Measurements from ENCODE around the gene C3orf49. TPM values are rescaled to one million over a fixed set of nuclear protein-coding genes. Genes with fewer than 3 reads are reported as not detected.

The C3orf49 gene, protein sequence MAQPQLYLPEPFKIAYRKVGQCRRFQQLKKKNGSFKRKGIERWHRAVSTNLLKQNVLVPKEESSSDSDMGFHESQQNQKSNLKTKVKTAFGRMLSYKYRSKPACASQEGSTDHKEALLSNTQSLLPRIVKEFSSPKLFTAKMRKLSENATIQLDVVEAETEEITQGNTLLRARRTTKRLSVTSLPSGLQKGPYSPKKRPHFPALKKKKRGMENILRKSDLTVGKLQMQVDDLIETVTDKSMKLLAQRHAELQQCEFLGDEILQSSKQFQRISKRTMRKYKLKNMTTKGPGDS
- not detected in 2 replicates for total RNA-seq

DNA sequence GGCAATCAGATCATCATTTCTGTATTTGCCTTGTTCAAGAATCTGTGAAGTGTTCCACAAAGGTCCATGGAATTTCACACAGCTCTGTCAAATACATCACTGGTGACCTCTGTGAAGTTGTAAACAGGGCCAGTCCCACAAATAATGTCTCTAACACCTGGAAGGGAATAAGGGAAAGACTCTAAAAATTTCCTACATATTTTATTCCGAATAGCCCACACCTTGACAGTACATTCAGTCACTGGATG is at the start of gene C3orf49:
TSS of gene C3orf49 (plus strand) at position 149 of the 248 bp plus-strand sequence. CDS start 173 bp downstream, outside the sequence.
- ATAC-seq (ENCODE audit: low read depth) (no peak), DNase-seq (no peak)
- no peaks in the 10 kb centered on the region for H3K9me3 Mint-ChIP-seq
- ChIA-PET CTCF (interaction anchor here (0.7 to 3.4 kb wide), 9 partner anchors 11 to 1488 kb away, joined by 3 to 25 read pairs (median 4); no protein-coding TSS in a partner anchor), POLR2A (no interaction called here)
- H3K4me1 Mint-ChIP-seq, result no peaks in the 10 kb centered on the region
- TF ChIP-seq, protein P1, sequence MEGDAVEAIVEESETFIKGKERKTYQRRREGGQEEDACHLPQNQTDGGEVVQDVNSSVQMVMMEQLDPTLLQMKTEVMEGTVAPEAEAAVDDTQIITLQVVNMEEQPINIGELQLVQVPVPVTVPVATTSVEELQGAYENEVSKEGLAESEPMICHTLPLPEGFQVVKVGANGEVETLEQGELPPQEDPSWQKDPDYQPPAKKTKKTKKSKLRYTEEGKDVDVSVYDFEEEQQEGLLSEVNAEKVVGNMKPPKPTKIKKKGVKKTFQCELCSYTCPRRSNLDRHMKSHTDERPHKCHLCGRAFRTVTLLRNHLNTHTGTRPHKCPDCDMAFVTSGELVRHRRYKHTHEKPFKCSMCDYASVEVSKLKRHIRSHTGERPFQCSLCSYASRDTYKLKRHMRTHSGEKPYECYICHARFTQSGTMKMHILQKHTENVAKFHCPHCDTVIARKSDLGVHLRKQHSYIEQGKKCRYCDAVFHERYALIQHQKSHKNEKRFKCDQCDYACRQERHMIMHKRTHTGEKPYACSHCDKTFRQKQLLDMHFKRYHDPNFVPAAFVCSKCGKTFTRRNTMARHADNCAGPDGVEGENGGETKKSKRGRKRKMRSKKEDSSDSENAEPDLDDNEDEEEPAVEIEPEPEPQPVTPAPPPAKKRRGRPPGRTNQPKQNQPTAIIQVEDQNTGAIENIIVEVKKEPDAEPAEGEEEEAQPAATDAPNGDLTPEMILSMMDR (IDR thresholded peaks at IDR 0.05), result no peak
- no peaks in the 10 kb centered on the region for H3K27me3 Mint-ChIP-seq
- intact Hi-C loops (cut with micrococcal nuclease), result loop anchor here (5.0 kb wide), 2 partner anchors 1152 to 1617 kb away; no protein-coding TSS in a partner anchor
- H3K27ac Mint-ChIP-seq, result no peak within 1 kb of the TSS
- H3K4me3 Mint-ChIP-seq, result no peak within 1 kb of the TSS
- H3K36me3 Mint-ChIP-seq (ENCODE audit: low read depth), result no peaks in the 10 kb centered on the region

DNA sequence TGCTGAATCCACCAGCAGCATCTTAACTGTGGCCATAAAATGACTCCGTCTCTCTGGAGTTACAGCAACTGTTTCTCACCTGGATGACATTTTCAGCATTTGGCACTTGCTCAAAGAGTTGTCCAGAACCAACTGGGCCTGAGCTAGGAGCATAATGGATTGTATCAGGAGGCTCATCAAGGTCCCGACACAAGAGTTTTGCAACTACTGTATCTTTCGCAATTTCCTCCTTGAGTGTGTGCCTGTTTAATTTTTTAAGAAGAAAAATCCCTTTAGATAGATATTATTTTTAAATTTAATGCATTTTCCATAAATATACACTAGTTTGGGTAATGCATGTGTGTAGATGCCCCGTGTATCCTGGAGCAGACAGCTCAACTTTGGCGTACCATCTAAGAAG is 44.3 kb upstream of the C3orf49 start:
- TF ChIP-seq, protein P1 (IDR thresholded peaks at IDR 0.05), result no peak
- Mint-ChIP-seq H3K4me3 (no peak overlapping the region), H3K9me3 (no peaks in the 10 kb centered on the region), H3K27me3 (no peaks in the 10 kb centered on the region), H3K4me1 (no peaks in the 10 kb centered on the region), H3K27ac (no peak overlapping the region), H3K36me3 (ENCODE audit: low read depth) (no peaks in the 10 kb centered on the region)
- POLR2A ChIA-PET, result interaction anchor here (0.5 kb wide), 1 partner anchor 62 kb away, joined by 3 read pairs; no protein-coding TSS in a partner anchor
- DNase-seq (no peak), ATAC-seq (ENCODE audit: low read depth) (no peak)
- intact Hi-C loops (cut with micrococcal nuclease), result loop anchor here (5.0 kb wide), 1 partner anchor 212 kb away; no protein-coding TSS in a partner anchor
- CTCF ChIA-PET, result no interaction called here

DNA sequence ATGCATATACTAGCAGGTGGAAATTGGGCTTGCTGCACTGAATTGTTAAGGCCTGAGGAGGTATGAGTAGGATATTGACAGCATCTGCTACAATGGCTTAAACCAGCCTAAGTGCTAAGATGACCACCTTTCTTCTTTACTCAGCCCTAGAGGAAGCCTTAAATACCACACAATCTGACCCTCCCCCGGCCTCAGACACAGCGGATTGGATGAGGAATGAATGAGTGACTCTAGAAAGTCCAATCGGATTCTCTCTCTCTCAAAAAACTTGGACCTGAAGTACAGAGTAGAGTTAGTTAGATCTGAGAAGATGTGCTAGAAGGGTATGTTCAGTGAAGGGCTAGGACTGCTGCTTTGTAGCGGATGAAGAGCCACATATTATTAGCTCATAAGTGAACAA is 39.9 kb upstream of the C3orf49 start:
- no peaks in the 10 kb centered on the region for H3K27me3 Mint-ChIP-seq
- POLR2A ChIA-PET, result no interaction called here
- intact Hi-C loops (cut with micrococcal nuclease), result no loop called here
- no peaks in the 10 kb centered on the region for H3K9me3 Mint-ChIP-seq
- DNase-seq (no peak), ATAC-seq (ENCODE audit: low read depth) (no peak)
- no peaks in the 10 kb centered on the region for H3K4me1 Mint-ChIP-seq
- TF ChIP-seq, protein P1 (IDR thresholded peaks at IDR 0.05), result no peak
- CTCF ChIA-PET, result no interaction called here
- no peak overlapping the region for H3K27ac Mint-ChIP-seq
- H3K4me3 Mint-ChIP-seq, result no peak overlapping the region
- H3K36me3 Mint-ChIP-seq (ENCODE audit: low read depth), result no peaks in the 10 kb centered on the region

DNA sequence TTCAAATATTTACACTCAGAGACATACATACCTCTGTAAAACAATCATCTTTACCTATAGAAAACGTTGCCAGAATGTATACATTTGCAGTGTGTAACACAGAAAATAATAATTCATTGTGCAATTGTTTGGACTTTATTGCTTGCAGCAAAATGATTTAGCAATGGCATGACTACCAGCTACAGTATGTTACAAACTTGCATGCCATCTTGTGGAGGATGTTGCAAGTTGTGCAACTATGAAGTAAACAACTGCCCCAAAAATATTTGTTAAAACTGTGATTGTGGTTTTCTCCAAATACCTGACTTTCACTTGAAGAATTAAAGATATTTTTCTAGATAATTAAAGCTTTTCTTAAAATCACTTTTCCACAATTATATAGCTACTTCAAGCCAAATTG is 27.1 kb upstream of the C3orf49 start:
- DNase-seq (no peak), ATAC-seq (ENCODE audit: low read depth) (no peak)
- Mint-ChIP-seq H3K36me3 (ENCODE audit: low read depth) (no peaks in the 10 kb centered on the region), H3K4me3 (no peak overlapping the region), H3K27me3 (peaks cover 3% of the 10 kb centered on the region), H3K4me1 (no peaks in the 10 kb centered on the region), H3K9me3 (no peaks in the 10 kb centered on the region), H3K27ac (no peak overlapping the region)
- ChIA-PET CTCF (no interaction called here), POLR2A (no interaction called here)
- intact Hi-C loops (cut with micrococcal nuclease), result no loop called here
- TF ChIP-seq, protein P1 (IDR thresholded peaks at IDR 0.05), result no peak

DNA sequence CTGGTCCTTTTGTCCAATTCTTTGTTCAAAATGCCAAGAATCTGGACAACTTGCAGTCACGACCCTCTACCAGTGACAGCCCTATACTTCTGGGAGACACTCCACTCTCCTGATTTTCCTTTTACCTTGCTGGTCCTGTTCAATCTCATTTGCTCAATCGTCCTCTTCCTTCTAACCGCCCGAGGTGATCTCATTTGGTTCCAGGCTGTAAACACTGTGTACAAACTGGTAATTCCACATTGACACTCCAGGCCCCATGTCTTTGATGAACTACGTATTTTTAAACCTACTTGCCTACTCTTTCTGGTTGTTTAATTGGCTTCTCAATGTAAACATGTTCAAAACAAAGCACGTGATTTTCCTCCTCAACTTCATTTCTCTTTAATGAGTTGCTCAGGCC is 23.7 kb upstream of the C3orf49 start:
- Mint-ChIP-seq H3K4me3 (no peak overlapping the region), H3K27ac (no peak overlapping the region), H3K4me1 (no peaks in the 10 kb centered on the region), H3K27me3 (no peaks in the 10 kb centered on the region), H3K9me3 (no peaks in the 10 kb centered on the region), H3K36me3 (ENCODE audit: low read depth) (no peaks in the 10 kb centered on the region)
- intact Hi-C loops (cut with micrococcal nuclease), result no loop called here
- TF ChIP-seq, protein P1 (IDR thresholded peaks at IDR 0.05), result no peak
- ATAC-seq (ENCODE audit: low read depth) (no peak), DNase-seq (no peak)
- ChIA-PET CTCF (no interaction called here), POLR2A (no interaction called here)

All from activated B cell treated with CpG ODN at 0.5 μM for 24 hours (primary cell).